Esophagus squamous epithelium (tissue), 4 donors: ENCODE data around the gene CTNNA2.

Experiments
- CTCF ChIP-seq, 6 experiments: fragments of 450-650 bp in 4 of 6; fragments of 200-600 bp in 2 of 6; sonication (generic) in 2 of 6; IDR thresholded peaks; one replicate each; pipeline ENCODE4 v1.5.1; 2016 to 2019; ENCODE audit warnings: antibody characterized with exemption in 6 of 6, mild to moderate bottlenecking in 4 of 6, moderate library complexity in 4 of 6
- POLR2A ChIP-seq, 4 donors: fragments of 450-650 bp; IDR thresholded peaks; one replicate each; pipeline ENCODE4 v1.6.1; 2017; ENCODE audit warnings: antibody characterized with exemption in 4 of 4, mild to moderate bottlenecking in 4 of 4, moderate library complexity in 3 of 4

DNA sequence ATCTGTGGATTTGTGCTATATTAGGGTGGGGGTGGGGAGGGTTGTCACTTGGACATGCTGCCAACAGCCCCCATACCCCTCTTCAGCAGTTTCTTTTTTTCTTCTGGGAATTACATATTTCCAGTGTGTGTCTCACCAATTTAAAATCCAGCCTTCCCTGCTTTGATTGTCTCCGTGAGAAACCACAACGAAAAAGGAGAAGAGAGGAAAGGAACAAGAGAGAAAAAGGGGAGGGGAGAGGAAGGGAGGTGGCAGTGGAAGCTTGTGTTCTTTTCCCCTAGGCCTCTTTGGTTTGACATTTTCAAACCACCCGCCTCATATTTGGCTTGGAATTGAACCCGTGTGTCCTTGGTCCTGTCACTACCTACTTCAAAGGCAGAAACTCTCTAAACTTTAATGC lies 860 bp downstream of the CTNNA2 start:
- no peak for TF ChIP-seq CTCF (IDR thresholded peaks at IDR 0.05)
- no peak for TF ChIP-seq POLR2A (IDR thresholded peaks at IDR 0.05)
